H9 (cell line): ENCODE measurements around the gene MAGEA9. TPM values are rescaled to one million over a fixed set of nuclear protein-coding genes. Genes with fewer than 3 reads are reported as not detected.

ENCODE experiments used
- DNase-seq: peaks from one replicate; pipeline ENCODE4 v3.0.0-alpha.2; 2017
- H2AFZ ChIP-seq: one replicate; pipeline ENCODE4 v1.6.1; 2013; ENCODE audit warnings: mild to moderate bottlenecking, low read length, control low read depth, moderate library complexity
- H2AK5ac ChIP-seq: 2 replicates; pipeline ENCODE4 v1.6.1; 2013; ENCODE audit warnings: low read length, control low read depth, mixed read lengths; ENCODE audit not compliant: insufficient read length
- H2BK120ac ChIP-seq: one replicate; pipeline ENCODE4 v1.6.1; 2013; ENCODE audit warnings: low read depth, mild to moderate bottlenecking, low read length, control low read depth, inconsistent platforms; ENCODE audit not compliant: poor library complexity, severe bottlenecking
- H2BK12ac ChIP-seq: 2 replicates; pipeline ENCODE4 v1.6.1; 2013; ENCODE audit warnings: low read length, control low read depth, mixed read lengths, low read depth; ENCODE audit not compliant: insufficient read length
- H2BK15ac ChIP-seq: 2 replicates; pipeline ENCODE4 v1.6.1; 2013; ENCODE audit warnings: low read depth, low read length, control low read depth
- H2BK20ac ChIP-seq: one replicate; pipeline ENCODE4 v1.6.1; 2013; ENCODE audit warnings: low read depth, mild to moderate bottlenecking, low read length, control low read depth, inconsistent platforms; ENCODE audit not compliant: poor library complexity, severe bottlenecking
- H2BK5ac ChIP-seq: 2 replicates; pipeline ENCODE4 v1.6.1; 2013; ENCODE audit warnings: low read length, control low read depth, mixed read lengths; ENCODE audit not compliant: insufficient read length
- H3K14ac ChIP-seq: 2 replicates; pipeline ENCODE4 v1.6.1; 2013; ENCODE audit warnings: low read length, control low read depth; ENCODE audit not compliant: insufficient read depth
- H3K18ac ChIP-seq: 2 replicates; pipeline ENCODE4 v1.6.1; 2013; ENCODE audit warnings: low read depth, mild to moderate bottlenecking, mixed read lengths, low read length, control low read depth; ENCODE audit not compliant: insufficient read length
- H3K23ac ChIP-seq: 2 replicates; pipeline ENCODE4 v1.6.1; 2013; ENCODE audit warnings: low read length, control low read depth, mixed read lengths, low read depth; ENCODE audit not compliant: insufficient read length
- H3K23me2 ChIP-seq: 2 replicates; pipeline ENCODE4 v1.6.1; 2013; ENCODE audit warnings: low read depth, mild to moderate bottlenecking, mixed read lengths, low read length, control low read depth; ENCODE audit not compliant: insufficient read length, poor library complexity, severe bottlenecking
- H3K27ac ChIP-seq: 2 replicates; pipeline ENCODE4 v1.5.1; 2013; ENCODE audit warnings: low read length, control low read depth, mixed read lengths, low read depth; ENCODE audit not compliant: insufficient read length
- H3K27me3 ChIP-seq: 2 replicates; pipeline ENCODE4 v1.6.1; 2013; ENCODE audit warnings: low read length, control low read depth, inconsistent platforms; ENCODE audit not compliant: insufficient read depth
- H3K4ac ChIP-seq: 2 replicates; pipeline ENCODE4 v1.6.1; 2013; ENCODE audit warnings: low read depth, mild to moderate bottlenecking, control low read depth, inconsistent platforms, low read length, moderate library complexity
- H3K4me1 ChIP-seq: 2 replicates; pipeline ENCODE4 v1.6.1; 2013; ENCODE audit warnings: low read length, control low read depth, inconsistent platforms; ENCODE audit not compliant: insufficient read depth
- H3K4me2 ChIP-seq: 2 replicates; pipeline ENCODE4 v1.6.1; 2013; ENCODE audit warnings: low read length, control low read depth, mixed read lengths; ENCODE audit not compliant: insufficient read length, insufficient read depth
- H3K56ac ChIP-seq: 2 replicates; pipeline ENCODE4 v1.6.1; 2013; ENCODE audit warnings: low read depth, mild to moderate bottlenecking, mixed read lengths, low read length, control low read depth; ENCODE audit not compliant: insufficient read length
- H3K79me1 ChIP-seq: 2 replicates; pipeline ENCODE4 v1.6.1; 2013; ENCODE audit warnings: low read depth, mild to moderate bottlenecking, moderate library complexity, low read length, control low read depth, inconsistent platforms; ENCODE audit not compliant: insufficient read depth, poor library complexity, severe bottlenecking
- H3K79me2 ChIP-seq: 2 replicates; pipeline ENCODE4 v1.6.1; 2013; ENCODE audit warnings: low read length, control low read depth, inconsistent platforms; ENCODE audit not compliant: insufficient read depth
- H3K9ac ChIP-seq: 2 replicates; pipeline ENCODE4 v1.6.1; 2013; ENCODE audit warnings: low read length, control low read depth, mixed read lengths; ENCODE audit not compliant: insufficient read length; ENCODE audit errors: extremely low read depth
- H3K9me3 ChIP-seq: one replicate; pipeline ENCODE4 v1.6.1; 2013; ENCODE audit warnings: low read depth, low read length, inconsistent platforms; ENCODE audit not compliant: control insufficient read depth
- H3T11ph ChIP-seq: one replicate; pipeline ENCODE4 v1.6.1; 2013; ENCODE audit warnings: mild to moderate bottlenecking, low read length, control low read depth, inconsistent platforms
- H4K20me1 ChIP-seq: one replicate; pipeline ENCODE4 v1.6.1; 2013; ENCODE audit not compliant: control insufficient read depth, insufficient read length, insufficient read depth
- H4K5ac ChIP-seq: 2 replicates; pipeline ENCODE4 v1.6.1; 2013; ENCODE audit warnings: low read depth, mild to moderate bottlenecking, mixed read lengths, low read length, control low read depth; ENCODE audit not compliant: insufficient read length
- H4K8ac ChIP-seq: replicated peaks from 2 replicates; pipeline ENCODE4 v1.6.1; 2013; ENCODE audit warnings: low read length, control low read depth, mixed read lengths, low read depth; ENCODE audit not compliant: insufficient read length
- H4K91ac ChIP-seq: 2 replicates; pipeline ENCODE4 v1.6.1; 2013; ENCODE audit warnings: low read depth, mild to moderate bottlenecking, moderate library complexity, mixed read lengths, low read length, control low read depth; ENCODE audit not compliant: insufficient read length
- H3K27ac Mint-ChIP-seq, 3 experiments: 2 replicates in 2 of 3; 3 replicates in 1 of 3; pipeline ENCODE4 v1.8.0; 2020 to 2021; ENCODE audit warnings: mixed read lengths in 3 of 3, mild to moderate bottlenecking in 1 of 3, moderate library complexity in 1 of 3
- H3K27me3 Mint-ChIP-seq: 2 replicates; pipeline ENCODE4 v1.8.0; 2021; ENCODE audit warnings: low read depth, mild to moderate bottlenecking, moderate library complexity, mixed read lengths
- H3K36me3 Mint-ChIP-seq, 3 experiments: 2 replicates in 2 of 3; 3 replicates in 1 of 3; pipeline ENCODE4 v1.8.0; 2020 to 2021; ENCODE audit warnings: low read depth in 3 of 3, mixed read lengths in 3 of 3; ENCODE audit not compliant: insufficient read depth in 1 of 3
- H3K4me1 Mint-ChIP-seq, 2 experiments: 2 replicates each; pipeline ENCODE4 v1.8.0; 2020; ENCODE audit warnings: mixed read lengths in 2 of 2
- H3K4me3 Mint-ChIP-seq, 2 experiments: 2 replicates in 1 of 2; 3 replicates in 1 of 2; pipeline ENCODE4 v1.8.0; 2020 to 2021; ENCODE audit warnings: mild to moderate bottlenecking in 2 of 2, mixed read lengths in 2 of 2, moderate library complexity in 1 of 2
- H3K9me3 Mint-ChIP-seq, 2 experiments: 2 replicates in 1 of 2; 3 replicates in 1 of 2; pipeline ENCODE4 v1.8.0; 2020; ENCODE audit warnings: mild to moderate bottlenecking in 2 of 2, mixed read lengths in 2 of 2, moderate library complexity in 1 of 2
- WGBS: extraction: QIAGEN DNeasy Blood & Tissue Kit; methylation state at CpG from one replicate; pipeline ENCODE4 v1.1.7; 2013; ENCODE audit warnings: missing lambda C conversion rate, low lambda C conversion rate, mixed read lengths; ENCODE audit not compliant: insufficient read length; ENCODE audit errors: extremely low coverage; 5-methylcytosine and 5-hydroxymethylcytosine counted together
- total RNA-seq: library from RNA; stranded (reverse); gene quantifications from 2 replicates; pipeline ENCODE4 v1.2.1, GENCODE V29; 2021
- TF ChIP-seq, protein P1 (sequence below): fragments of 200-600 bp; sonication (generic); conservative IDR thresholded peaks from 3 replicates; pipeline ENCODE4 v1.8.0; 2021; ENCODE audit warnings: antibody characterized with exemption, mild to moderate bottlenecking

Gene MAGEA9
- total RNA-seq, 1 experiment from 2014 or later: 0.28 TPM

DNA sequence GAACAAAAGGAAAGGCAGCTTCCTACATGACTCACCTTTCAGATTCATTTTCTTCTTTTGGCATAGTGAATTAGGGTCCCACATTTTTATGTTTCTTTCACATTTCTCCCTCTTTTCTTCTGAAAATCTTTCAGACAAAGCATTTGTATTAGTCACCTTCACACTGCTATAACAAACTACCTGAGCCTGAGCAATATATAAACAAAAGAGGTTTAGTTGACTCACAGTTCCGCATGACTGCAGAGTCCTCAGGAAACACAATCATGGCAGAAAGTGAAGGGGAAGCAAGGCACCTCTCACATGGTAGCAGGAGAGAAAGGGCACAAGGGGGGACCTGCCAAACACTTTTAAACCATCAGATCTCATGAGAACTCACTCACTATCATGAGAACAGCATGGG lies 36.9 kb downstream of the MAGEA9 start:
- Histone ChIP-seq H3K9me3 (peaks cover 17% of the 10 kb centered on the region), H3K9ac (no peak overlapping the region), H2BK5ac (no peak overlapping the region), H3K14ac (no peak overlapping the region), H3K79me1 (no peaks in the 10 kb centered on the region), H3K23me2 (no peaks in the 10 kb centered on the region), H2BK20ac (no peak overlapping the region), H2BK120ac (no peak overlapping the region), H2BK15ac (no peak overlapping the region), H3K79me2 (no peaks in the 10 kb centered on the region), H3K27ac (no peak overlapping the region), H4K20me1 (no peaks in the 10 kb centered on the region), H4K91ac (no peak overlapping the region), H3K4me1 (no peaks in the 10 kb centered on the region), H2BK12ac (no peak overlapping the region), H4K5ac (no peak overlapping the region), H3K4me2 (no peak overlapping the region), H4K8ac (no peak overlapping the region), H3K27me3 (no peaks in the 10 kb centered on the region), H2AFZ (no peak overlapping the region), H3K56ac (no peak overlapping the region), H3K23ac (no peak overlapping the region), H3T11ph (no peak overlapping the region), H3K18ac (no peak overlapping the region), H3K4ac (no peak overlapping the region), H2AK5ac (no peak overlapping the region)
- Mint-ChIP-seq H3K27me3 (peaks cover 2% of the 10 kb centered on the region; the same call in 1 of the 2 replicates), H3K4me1 (peaks cover 0 to 9% of the 10 kb centered on the region in 2 experiments; a peak in 2 of 4 replicates), H3K9me3 (peaks cover 68 to 78% of the 10 kb centered on the region in 2 experiments), H3K36me3 (peaks cover 0 to 5% (median 2%) of the 10 kb centered on the region in 3 experiments; a peak in 5 of 7 replicates), H3K27ac (no peak overlapping the region; a peak in 1 of 7 replicates), H3K4me3 (no peak overlapping the region)
- TF ChIP-seq, protein P1, sequence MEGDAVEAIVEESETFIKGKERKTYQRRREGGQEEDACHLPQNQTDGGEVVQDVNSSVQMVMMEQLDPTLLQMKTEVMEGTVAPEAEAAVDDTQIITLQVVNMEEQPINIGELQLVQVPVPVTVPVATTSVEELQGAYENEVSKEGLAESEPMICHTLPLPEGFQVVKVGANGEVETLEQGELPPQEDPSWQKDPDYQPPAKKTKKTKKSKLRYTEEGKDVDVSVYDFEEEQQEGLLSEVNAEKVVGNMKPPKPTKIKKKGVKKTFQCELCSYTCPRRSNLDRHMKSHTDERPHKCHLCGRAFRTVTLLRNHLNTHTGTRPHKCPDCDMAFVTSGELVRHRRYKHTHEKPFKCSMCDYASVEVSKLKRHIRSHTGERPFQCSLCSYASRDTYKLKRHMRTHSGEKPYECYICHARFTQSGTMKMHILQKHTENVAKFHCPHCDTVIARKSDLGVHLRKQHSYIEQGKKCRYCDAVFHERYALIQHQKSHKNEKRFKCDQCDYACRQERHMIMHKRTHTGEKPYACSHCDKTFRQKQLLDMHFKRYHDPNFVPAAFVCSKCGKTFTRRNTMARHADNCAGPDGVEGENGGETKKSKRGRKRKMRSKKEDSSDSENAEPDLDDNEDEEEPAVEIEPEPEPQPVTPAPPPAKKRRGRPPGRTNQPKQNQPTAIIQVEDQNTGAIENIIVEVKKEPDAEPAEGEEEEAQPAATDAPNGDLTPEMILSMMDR: no peak
- no peak for DNase-seq
- no CpG with 5 or more reads among the region's 1 CpG for WGBS
